Activated CD8-positive, alpha-beta memory T cell treated with anti-CD3 and anti-CD28 coated beads for 36 hours (primary cell): Measurements from ENCODE around the gene EPHA4. TPM values are rescaled to one million over a fixed set of nuclear protein-coding genes. Genes with fewer than 3 reads are reported as not detected.
"Not testable (repeated sequence)": the region's sequence is repeated elsewhere in the genome, so short reads cannot be mapped to it uniquely, and the experiment has no call there.

Source experiments
- CTCF ChIA-PET: fragments of 350-600 bp; sonication (Branson Sonifier 250); formaldehyde crosslinking; loops from one replicate; lab custom pipeline; 2021; ENCODE audit warnings: antibody characterized with exemption; lab: Charles Lee
- POLR2A ChIA-PET: fragments of 350-600 bp; sonication (Branson Sonifier 250); formaldehyde crosslinking; loops from one replicate; lab custom pipeline; 2021; ENCODE audit warnings: antibody characterized with exemption; lab: Charles Lee
- total RNA-seq, 2 experiments: library from RNA; stranded (reverse); gene quantifications; one replicate each; pipeline ENCODE4 v1.2.3, GENCODE V29; 2021

The EPHA4 gene
- total RNA-seq, 2 experiments from 2014 or later = 2.0 to 2.3 TPM

- POLR2A ChIA-PET = interaction anchor here (0.7 to 0.8 kb wide), 2 partner anchors 14 to 47 kb away, joined by 3 to 5 read pairs; no protein-coding TSS in a partner anchor
- CTCF ChIA-PET = interaction anchor here (0.5 to 1.4 kb wide), 2 partner anchors 55 to 82 kb away, joined by 3 read pairs; partner anchors contain the start of gene EPHA4
Observed at GRCh38 chr2:221517696-221518151, 54.4 kb downstream of the EPHA4 start.

DNA sequence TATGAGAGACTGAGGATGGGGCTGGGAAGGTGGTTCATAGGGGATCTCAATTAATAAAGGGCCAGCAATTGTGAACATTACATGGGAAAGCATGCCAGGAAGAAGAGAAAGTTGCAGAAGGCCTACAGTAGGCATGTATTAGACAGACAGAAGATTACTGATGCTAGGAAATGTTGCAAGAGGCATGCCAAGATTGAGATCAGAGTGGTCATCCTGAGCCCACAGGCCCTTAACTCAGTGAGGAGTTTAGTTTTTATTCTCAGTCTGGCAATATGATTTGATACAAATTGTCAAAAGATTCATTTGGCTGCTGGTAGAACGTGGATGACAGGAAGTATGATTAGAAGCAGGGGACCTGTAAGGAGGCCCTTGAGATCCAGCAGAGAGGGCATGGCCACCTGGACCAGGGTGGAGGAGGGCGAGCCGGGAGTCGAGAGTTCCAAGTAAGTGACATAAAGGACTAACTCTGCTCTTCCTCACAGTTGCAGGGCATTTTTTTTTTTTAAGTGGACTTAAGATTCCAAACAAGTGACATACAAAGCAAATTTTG is 54.9 kb downstream of the EPHA4 start:
- CTCF ChIA-PET = interaction anchor here (0.5 to 1.4 kb wide), 2 partner anchors 55 to 82 kb away, joined by 3 read pairs; partner anchors contain the start of gene EPHA4

GRCh38 chr2:221515864-221516263 is 56.2 kb downstream of the EPHA4 start:
- ChIA-PET CTCF (no interaction called here), POLR2A (no interaction called here)

More for the DNA sequence above, 54.9 kb downstream of the EPHA4 start:
- POLR2A ChIA-PET = interaction anchor here (0.7 kb wide), 1 partner anchor 13 kb away, joined by 5 read pairs; no protein-coding TSS in a partner anchor

- ChIA-PET CTCF (no interaction called here), POLR2A (no interaction called here)
Observed at GRCh38 chr2:221514305-221515040, 57.6 kb downstream of the EPHA4 start.

DNA sequence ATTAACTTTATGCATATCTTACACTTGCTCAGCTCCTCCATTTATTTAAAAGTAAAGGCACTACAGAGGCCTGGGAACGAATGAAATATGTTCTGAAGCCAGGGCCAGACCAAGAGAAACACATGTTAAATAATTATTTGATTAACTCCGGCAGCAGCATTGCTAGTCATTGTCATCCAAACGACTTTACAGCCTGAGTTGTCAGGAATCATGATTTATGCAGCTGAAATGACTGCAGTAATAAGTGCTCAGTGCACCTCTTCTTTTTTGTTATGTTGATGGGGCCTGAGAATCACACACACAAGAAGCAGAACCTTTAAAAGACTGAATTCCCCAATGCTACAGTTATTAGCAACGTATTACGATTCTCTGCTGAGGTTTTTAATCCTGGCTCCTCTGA is 58.9 kb downstream of the EPHA4 start:
- POLR2A ChIA-PET = no interaction called here
- CTCF ChIA-PET = no interaction called here

- POLR2A ChIA-PET, CTCF ChIA-PET: not testable (repeated sequence)
Observed at GRCh38 chr2:221511325-221511724, 60.8 kb downstream of the EPHA4 start.

DNA sequence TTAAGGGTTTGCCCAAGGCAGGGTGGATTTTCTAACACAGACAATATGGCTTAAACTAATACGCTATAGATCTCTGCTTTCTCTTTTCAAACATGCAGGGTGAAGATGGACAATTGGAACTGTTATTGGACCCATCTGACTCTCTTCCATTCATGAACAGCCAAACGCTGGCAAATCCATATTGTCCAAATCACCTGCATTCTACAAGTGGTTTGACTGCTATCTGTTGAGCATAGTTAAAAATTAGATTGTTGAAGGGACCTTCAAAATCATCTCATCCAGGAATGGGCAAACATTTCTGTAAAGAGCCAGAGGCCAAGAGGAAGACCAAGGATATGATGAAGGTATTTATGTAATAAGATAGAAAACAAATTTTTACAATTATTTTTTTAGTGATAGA is 65.6 kb downstream of the EPHA4 start:
- POLR2A ChIA-PET = no interaction called here
- CTCF ChIA-PET = no interaction called here

- POLR2A ChIA-PET = no interaction called here
- CTCF ChIA-PET = no interaction called here
Observed at GRCh38 chr2:221505605-221506004, 66.5 kb downstream of the EPHA4 start.

DNA sequence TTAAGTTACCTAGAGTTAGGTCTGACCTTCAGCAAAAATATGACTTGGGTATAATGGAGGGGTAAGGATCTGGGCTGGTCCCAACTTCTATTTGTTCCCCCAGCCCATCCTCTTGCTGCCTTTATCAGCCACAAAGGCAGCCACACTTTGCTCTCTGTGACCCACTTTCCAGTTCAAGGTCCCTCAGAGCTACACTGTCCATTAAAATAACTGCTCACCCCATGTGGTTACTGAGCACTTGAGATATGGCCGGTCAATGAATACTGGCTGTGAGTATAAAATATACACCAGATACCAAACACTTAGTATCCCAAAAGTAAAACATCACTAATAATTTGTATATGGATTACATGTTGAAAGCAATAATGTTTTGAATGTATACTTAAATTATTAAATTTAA is 67.2 kb downstream of the EPHA4 start:
- ChIA-PET CTCF (no interaction called here), POLR2A (interaction anchor here (0.7 kb wide), 1 partner anchor 71 kb away, joined by 3 read pairs; no protein-coding TSS in a partner anchor)

- CTCF ChIA-PET = no interaction called here
- POLR2A ChIA-PET = interaction anchor here (0.5 kb wide), 1 partner anchor 14 kb away, joined by 5 read pairs; no protein-coding TSS in a partner anchor
Observed at GRCh38 chr2:221503965-221504364, 68.1 kb downstream of the EPHA4 start.

DNA sequence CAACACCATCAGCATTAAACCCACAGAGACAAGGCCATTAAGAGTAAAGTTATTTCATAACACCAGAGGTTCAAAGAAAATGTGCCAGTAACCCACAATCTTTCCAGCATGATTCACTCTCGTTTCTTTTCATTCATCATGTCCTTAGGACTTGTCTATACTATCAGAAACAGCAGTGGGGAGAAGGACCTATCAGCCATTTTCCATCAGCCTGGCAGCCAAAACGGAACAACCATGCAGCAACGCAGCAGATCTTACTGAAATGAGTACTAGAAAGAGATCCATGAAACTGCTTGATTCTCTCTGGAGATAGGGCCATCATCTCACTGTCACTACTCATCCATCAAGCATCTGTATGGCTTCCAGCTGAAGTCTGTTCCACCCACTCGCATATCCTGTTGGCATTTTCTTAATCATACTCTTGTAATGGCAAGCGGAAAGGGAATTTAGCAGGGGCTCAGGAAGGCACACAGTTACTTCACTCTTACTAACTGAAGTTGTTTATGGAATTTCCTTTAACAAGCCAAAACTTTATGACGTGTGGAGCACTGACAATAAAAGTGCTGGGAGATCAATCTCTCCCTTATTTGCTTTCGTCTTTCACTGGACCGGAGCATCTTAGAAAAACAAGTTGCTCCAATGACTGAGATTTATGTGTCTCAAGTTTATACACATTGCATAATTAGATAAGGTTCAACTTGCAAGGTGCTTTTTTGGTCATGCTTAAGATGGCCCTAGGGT is 69.7 kb downstream of the EPHA4 start:
- ChIA-PET CTCF (no interaction called here), POLR2A (no interaction called here)

- CTCF ChIA-PET = no interaction called here
Observed at GRCh38 chr2:221501883-221502269, 70.2 kb downstream of the EPHA4 start.

GRCh38 chr2:221501210-221501882 is 70.8 kb downstream of the EPHA4 start:
- CTCF ChIA-PET = interaction anchor here (0.6 kb wide), 1 partner anchor 405 kb away, joined by 4 read pairs; no protein-coding TSS in a partner anchor

More at GRCh38 chr2:221501883-221502269, 70.2 kb downstream of the EPHA4 start:
- POLR2A ChIA-PET = no interaction called here

GRCh38 chr2:221500501-221501209 is 71.4 kb downstream of the EPHA4 start:
- CTCF ChIA-PET = interaction anchor here (0.6 kb wide), 1 partner anchor 404 kb away, joined by 4 read pairs; no protein-coding TSS in a partner anchor
- POLR2A ChIA-PET = no interaction called here

More at GRCh38 chr2:221501210-221501882, 70.8 kb downstream of the EPHA4 start:
- POLR2A ChIA-PET = no interaction called here

- POLR2A ChIA-PET = no interaction called here
- CTCF ChIA-PET = no interaction called here
Observed at GRCh38 chr2:221495731-221496130, 76.4 kb downstream of the EPHA4 start.

- ChIA-PET CTCF (no interaction called here), POLR2A (no interaction called here)
Observed at GRCh38 chr2:221494556-221494955, 77.5 kb downstream of the EPHA4 start.

DNA sequence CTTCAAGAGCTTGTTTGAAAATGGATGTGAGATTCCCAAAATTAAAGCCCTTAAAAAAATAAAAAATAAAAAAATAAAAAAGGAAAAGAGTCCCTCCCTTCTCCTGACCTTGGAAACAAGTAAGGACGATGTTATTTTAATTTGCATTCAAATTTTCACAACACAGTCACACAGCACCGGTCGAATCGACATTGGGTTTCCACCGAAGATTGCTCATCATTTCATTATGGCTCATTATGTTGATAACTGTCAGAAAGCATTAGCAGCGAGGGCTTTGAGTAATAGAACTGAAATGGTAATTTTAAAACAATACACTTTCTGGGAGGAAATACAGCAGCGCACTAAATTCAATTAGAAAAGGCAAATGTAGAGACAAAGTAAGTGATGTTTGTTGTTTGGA is 78.7 kb downstream of the EPHA4 start:
- ChIA-PET POLR2A (no interaction called here), CTCF (no interaction called here)

- CTCF ChIA-PET = no interaction called here
- POLR2A ChIA-PET = no interaction called here
Observed at GRCh38 chr2:221492636-221493035, 79.5 kb downstream of the EPHA4 start.
